ENCODE results near the gene KLHL41.
"Not testable (repeated sequence)": the region's sequence is repeated elsewhere in the genome, so short reads cannot be mapped to it uniquely, and the experiment has no call there.

Gene KLHL41

DNA sequence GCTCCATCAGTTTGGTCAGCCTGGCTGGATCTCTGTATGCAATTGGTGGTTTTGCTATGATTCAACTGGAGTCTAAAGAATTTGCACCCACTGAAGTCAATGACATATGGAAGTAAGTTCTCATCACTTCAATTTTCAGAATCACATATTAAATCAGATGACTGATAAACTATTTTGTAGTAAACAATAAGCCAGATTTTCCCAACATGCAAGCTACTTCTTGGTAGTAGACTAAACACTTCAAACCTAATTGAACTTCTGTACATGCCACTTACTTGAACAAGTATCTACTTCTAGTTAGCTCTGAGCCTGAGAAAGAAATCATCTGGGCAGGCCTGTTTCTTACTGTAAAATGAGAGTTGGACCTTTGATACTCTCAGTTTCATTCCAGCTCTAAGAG lies 11.4 kb downstream of the KLHL41 start:
- Histone ChIP-seq H3K79me2 (no peaks in the 10 kb centered on the region), H3K36me3 (ENCODE audit: control insufficient read depth, insufficient read depth, low read length) (no peaks in the 10 kb centered on the region), H3K4me1 (no peaks in the 10 kb centered on the region), H3K9me3 (ENCODE audit: control insufficient read depth, low read length) (no peaks in the 10 kb centered on the region), H3K4me3 (ENCODE audit: low read depth, low read length) (no peak overlapping the region), H3K27me3 (ENCODE audit: control insufficient read depth, insufficient read depth, low read length) (no peaks in the 10 kb centered on the region), H3K27ac (no peak overlapping the region), H3K4me2 (ENCODE audit: low read length) (no peak overlapping the region), H3K9ac (no peak overlapping the region), H2AFZ (no peak overlapping the region)
- TF ChIP-seq, protein P1, sequence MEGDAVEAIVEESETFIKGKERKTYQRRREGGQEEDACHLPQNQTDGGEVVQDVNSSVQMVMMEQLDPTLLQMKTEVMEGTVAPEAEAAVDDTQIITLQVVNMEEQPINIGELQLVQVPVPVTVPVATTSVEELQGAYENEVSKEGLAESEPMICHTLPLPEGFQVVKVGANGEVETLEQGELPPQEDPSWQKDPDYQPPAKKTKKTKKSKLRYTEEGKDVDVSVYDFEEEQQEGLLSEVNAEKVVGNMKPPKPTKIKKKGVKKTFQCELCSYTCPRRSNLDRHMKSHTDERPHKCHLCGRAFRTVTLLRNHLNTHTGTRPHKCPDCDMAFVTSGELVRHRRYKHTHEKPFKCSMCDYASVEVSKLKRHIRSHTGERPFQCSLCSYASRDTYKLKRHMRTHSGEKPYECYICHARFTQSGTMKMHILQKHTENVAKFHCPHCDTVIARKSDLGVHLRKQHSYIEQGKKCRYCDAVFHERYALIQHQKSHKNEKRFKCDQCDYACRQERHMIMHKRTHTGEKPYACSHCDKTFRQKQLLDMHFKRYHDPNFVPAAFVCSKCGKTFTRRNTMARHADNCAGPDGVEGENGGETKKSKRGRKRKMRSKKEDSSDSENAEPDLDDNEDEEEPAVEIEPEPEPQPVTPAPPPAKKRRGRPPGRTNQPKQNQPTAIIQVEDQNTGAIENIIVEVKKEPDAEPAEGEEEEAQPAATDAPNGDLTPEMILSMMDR (IDR thresholded peaks at IDR 0.05) = no peak

GRCh38 chr2:169523681-169524080 lies 14.2 kb downstream of the KLHL41 start:
- Histone ChIP-seq H3K4me1 (no peaks in the 10 kb centered on the region), H2AFZ (no peak overlapping the region), H3K4me2 (ENCODE audit: low read length) (no peak overlapping the region), H3K27ac (no peak overlapping the region), H3K79me2 (no peaks in the 10 kb centered on the region), H3K9ac (no peak overlapping the region), H3K27me3 (ENCODE audit: control insufficient read depth, insufficient read depth, low read length) (no peaks in the 10 kb centered on the region), H3K9me3 (ENCODE audit: control insufficient read depth, low read length) (no peaks in the 10 kb centered on the region), H3K4me3 (ENCODE audit: low read depth, low read length) (no peak overlapping the region), H3K36me3 (ENCODE audit: control insufficient read depth, insufficient read depth, low read length) (no peaks in the 10 kb centered on the region)
- TF ChIP-seq, protein P1 (IDR thresholded peaks at IDR 0.05) = no peak

GRCh38 chr2:169525434-169525833 lies 15.9 kb downstream of the KLHL41 start:
- Histone ChIP-seq H3K27ac (no peak overlapping the region), H2AFZ (no peak overlapping the region), H3K4me3 (ENCODE audit: low read depth, low read length) (no peak overlapping the region), H3K36me3 (ENCODE audit: control insufficient read depth, insufficient read depth, low read length) (no peaks in the 10 kb centered on the region), H3K4me2 (ENCODE audit: low read length) (no peak overlapping the region), H3K79me2 (no peaks in the 10 kb centered on the region), H3K27me3 (ENCODE audit: control insufficient read depth, insufficient read depth, low read length) (no peaks in the 10 kb centered on the region), H3K9ac (no peak overlapping the region), H3K4me1 (no peaks in the 10 kb centered on the region), H3K9me3 (ENCODE audit: control insufficient read depth, low read length) (no peaks in the 10 kb centered on the region)
- TF ChIP-seq, protein P1 (IDR thresholded peaks at IDR 0.05) = no peak

DNA sequence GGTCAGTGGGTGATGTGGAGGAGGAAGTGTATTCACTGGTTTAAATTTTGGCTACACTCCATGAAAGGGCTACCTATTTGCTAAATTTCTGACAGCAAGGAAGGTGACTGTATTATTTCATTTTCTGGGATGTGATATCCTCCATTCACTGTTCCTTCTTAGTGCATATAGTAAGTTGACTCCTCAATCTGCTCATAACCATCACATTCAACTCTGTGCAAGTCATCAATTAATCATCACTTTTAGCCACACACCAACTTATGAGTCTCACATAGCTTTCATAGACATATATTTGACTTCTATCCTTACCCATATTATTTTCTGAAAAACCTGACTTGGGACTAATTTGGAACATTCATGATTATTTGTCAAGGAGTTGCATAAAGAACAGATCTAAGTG lies 16.9 kb downstream of the KLHL41 start:
- H3K36me3 ChIP-seq (ENCODE audit: control insufficient read depth, insufficient read depth, low read length) = no peaks in the 10 kb centered on the region
- H3K9me3 ChIP-seq (ENCODE audit: control insufficient read depth, low read length) = no peaks in the 10 kb centered on the region
- no peaks in the 10 kb centered on the region for H3K79me2 ChIP-seq
- H3K27me3 ChIP-seq (ENCODE audit: control insufficient read depth, insufficient read depth, low read length) = no peaks in the 10 kb centered on the region
- no peak overlapping the region for H3K4me2 ChIP-seq (ENCODE audit: low read length)
- no peak overlapping the region for H3K4me3 ChIP-seq (ENCODE audit: low read depth, low read length)
- TF ChIP-seq, protein P1 (IDR thresholded peaks at IDR 0.05) = no peak
- H3K4me1 ChIP-seq = no peaks in the 10 kb centered on the region
- H2AFZ ChIP-seq = no peak overlapping the region
- H3K9ac ChIP-seq = no peak overlapping the region
- no peak overlapping the region for H3K27ac ChIP-seq

DNA sequence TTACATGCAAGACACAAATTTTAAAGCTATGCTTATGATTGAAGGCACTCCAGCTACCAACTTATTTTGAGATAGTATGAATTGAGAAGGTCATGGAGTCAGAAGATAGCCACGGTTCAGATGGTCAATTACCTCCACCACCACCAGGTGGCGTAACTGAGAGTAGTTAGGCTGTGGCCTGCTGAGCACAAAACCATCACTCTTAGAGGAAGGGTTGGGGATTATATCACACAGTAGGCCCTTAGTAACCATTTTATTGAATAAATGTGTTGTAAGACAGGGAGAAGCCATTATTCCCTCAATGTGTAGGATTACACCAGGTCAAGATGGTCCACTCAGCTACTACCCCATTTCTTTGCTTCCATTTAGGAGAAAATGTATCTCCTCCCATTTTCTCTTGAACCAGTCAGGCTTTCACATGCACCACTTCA lies 18.8 kb downstream of the KLHL41 start:
- no peaks in the 10 kb centered on the region for H3K4me1 ChIP-seq
- no peak overlapping the region for H3K4me2 ChIP-seq (ENCODE audit: low read length)
- no peaks in the 10 kb centered on the region for H3K36me3 ChIP-seq (ENCODE audit: control insufficient read depth, insufficient read depth, low read length)
- H3K9ac ChIP-seq = no peak overlapping the region
- H3K27ac ChIP-seq = no peak overlapping the region
- no peaks in the 10 kb centered on the region for H3K27me3 ChIP-seq (ENCODE audit: control insufficient read depth, insufficient read depth, low read length)
- no peaks in the 10 kb centered on the region for H3K9me3 ChIP-seq (ENCODE audit: control insufficient read depth, low read length)
- TF ChIP-seq, protein P1 (IDR thresholded peaks at IDR 0.05) = peak; percentile 83
- H3K79me2 ChIP-seq = no peaks in the 10 kb centered on the region
- H2AFZ ChIP-seq = no peak overlapping the region
- no peak overlapping the region for H3K4me3 ChIP-seq (ENCODE audit: low read depth, low read length)

DNA sequence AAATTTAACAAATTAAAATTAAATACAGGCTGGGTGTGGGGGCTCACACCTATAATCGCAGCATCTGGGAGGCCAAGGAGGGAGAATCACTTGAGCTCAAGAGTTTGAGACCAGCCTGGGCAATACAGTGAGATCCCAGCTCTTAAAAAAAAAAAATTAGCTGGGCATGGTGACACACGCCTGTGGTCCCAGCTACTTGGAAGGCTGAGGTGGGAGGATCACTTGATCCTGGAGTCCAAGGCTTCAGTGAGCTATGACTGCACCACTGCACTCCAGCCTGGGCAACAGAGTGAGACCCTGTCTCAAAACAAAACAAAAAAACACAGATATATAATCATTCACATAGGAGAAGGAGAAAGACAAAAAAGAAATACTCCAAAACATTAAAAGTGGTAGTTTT lies 30.0 kb downstream of the KLHL41 start:
- H3K9ac ChIP-seq; H3K27ac ChIP-seq; H3K79me2 ChIP-seq; H2AFZ ChIP-seq; H3K27me3 ChIP-seq (ENCODE audit: control insufficient read depth, insufficient read depth, low read length); H3K4me1 ChIP-seq; H3K4me3 ChIP-seq (ENCODE audit: low read depth, low read length); H3K36me3 ChIP-seq (ENCODE audit: control insufficient read depth, insufficient read depth, low read length); H3K9me3 ChIP-seq (ENCODE audit: control insufficient read depth, low read length); H3K4me2 ChIP-seq (ENCODE audit: low read length): not testable (repeated sequence)
